ENCODE measurements around the gene THBS2.
A peak's percentile ranks its signal among the peaks of the same experiment; 100 is the strongest.

Gene THBS2

DNA sequence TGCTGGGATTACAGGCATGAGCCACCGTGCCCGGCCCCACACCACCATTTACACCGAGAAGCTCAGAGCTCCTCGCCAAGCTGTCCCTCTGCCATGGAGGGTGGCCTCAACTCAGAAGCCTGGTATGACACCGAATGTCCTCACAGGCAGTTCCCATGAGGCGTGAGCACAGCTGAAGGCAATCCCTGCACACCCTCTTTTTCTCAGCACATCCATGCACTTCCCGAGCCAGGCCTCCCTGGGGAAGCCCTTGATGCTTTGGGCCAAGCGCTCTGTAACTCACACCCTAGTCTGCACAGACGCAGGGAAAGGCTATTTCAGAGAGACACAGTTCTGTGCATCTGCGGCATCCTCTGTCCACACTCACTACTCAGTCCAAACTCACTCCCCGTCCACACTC, 18.4 kb downstream of the THBS2 start:
- TF ChIP-seq, protein P1, sequence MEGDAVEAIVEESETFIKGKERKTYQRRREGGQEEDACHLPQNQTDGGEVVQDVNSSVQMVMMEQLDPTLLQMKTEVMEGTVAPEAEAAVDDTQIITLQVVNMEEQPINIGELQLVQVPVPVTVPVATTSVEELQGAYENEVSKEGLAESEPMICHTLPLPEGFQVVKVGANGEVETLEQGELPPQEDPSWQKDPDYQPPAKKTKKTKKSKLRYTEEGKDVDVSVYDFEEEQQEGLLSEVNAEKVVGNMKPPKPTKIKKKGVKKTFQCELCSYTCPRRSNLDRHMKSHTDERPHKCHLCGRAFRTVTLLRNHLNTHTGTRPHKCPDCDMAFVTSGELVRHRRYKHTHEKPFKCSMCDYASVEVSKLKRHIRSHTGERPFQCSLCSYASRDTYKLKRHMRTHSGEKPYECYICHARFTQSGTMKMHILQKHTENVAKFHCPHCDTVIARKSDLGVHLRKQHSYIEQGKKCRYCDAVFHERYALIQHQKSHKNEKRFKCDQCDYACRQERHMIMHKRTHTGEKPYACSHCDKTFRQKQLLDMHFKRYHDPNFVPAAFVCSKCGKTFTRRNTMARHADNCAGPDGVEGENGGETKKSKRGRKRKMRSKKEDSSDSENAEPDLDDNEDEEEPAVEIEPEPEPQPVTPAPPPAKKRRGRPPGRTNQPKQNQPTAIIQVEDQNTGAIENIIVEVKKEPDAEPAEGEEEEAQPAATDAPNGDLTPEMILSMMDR (IDR thresholded peaks at IDR 0.05; ENCODE audit: unreplicated experiment in 3 of 3): no peak
- Mint-ChIP-seq H3K27ac (no peak overlapping the region), H3K27me3 (ENCODE audit: low read depth) (peaks cover 11% of the 10 kb centered on the region), H3K9me3 (peaks cover 2% of the 10 kb centered on the region), H3K4me3 (no peak overlapping the region), H3K36me3 (ENCODE audit: low read depth) (peaks cover 14% of the 10 kb centered on the region), H3K4me1 (peaks cover 3% of the 10 kb centered on the region)

DNA sequence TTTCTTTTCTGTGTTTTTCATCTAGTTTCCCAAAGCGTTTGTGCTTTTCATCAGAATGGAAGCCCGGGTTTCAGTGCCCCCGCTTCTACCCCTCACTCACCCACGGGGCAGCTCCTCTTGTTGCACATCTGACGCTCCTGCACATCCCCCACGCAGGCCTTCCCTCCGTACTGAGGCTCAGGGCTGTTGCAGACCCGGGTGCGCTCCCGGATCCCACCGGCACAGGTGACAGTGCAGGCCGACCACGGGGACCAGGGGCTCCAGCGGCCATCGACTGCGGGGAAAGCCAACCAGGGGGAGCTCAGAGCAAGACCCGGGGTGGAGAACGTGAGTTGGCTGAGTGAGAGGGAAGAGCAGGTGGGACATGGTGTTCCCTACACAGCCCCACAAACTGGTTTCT, 19.0 kb downstream of the THBS2 start:
- Mint-ChIP-seq H3K4me3 (no peak overlapping the region), H3K4me1 (peaks cover 9% of the 10 kb centered on the region), H3K27me3 (ENCODE audit: low read depth) (peaks cover 11% of the 10 kb centered on the region), H3K9me3 (peaks cover 2% of the 10 kb centered on the region), H3K36me3 (ENCODE audit: low read depth) (peaks cover 14% of the 10 kb centered on the region), H3K27ac (no peak overlapping the region)
- TF ChIP-seq, protein P1 (IDR thresholded peaks at IDR 0.05; ENCODE audit: unreplicated experiment in 3 of 3): no peak

DNA sequence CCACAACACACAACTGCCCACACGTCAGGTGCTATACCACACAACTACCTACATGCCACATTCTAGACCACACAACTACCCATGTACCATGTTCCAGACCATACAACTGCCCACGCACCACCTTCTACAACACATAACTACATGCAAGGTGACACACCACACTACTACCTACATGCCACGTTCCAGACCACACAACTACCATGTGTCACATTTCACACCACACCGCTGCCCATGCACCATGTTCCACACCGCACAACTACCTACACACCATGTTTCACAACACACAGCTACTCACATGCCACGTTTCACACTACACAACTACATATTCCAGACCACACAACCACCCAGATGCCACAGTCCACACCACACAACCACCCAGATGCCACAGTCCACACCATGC, 19.8 kb downstream of the THBS2 start:
- Mint-ChIP-seq H3K9me3 (peaks cover 2% of the 10 kb centered on the region), H3K4me1 (peaks cover 13% of the 10 kb centered on the region), H3K4me3 (no peak overlapping the region), H3K27me3 (ENCODE audit: low read depth) (peaks cover 7% of the 10 kb centered on the region), H3K27ac (peak overlapping the region in 1 of 3 experiments; percentile 23), H3K36me3 (ENCODE audit: low read depth) (peaks cover 14% of the 10 kb centered on the region)
- TF ChIP-seq, protein P1 (IDR thresholded peaks at IDR 0.05; ENCODE audit: unreplicated experiment in 3 of 3): no peak

DNA sequence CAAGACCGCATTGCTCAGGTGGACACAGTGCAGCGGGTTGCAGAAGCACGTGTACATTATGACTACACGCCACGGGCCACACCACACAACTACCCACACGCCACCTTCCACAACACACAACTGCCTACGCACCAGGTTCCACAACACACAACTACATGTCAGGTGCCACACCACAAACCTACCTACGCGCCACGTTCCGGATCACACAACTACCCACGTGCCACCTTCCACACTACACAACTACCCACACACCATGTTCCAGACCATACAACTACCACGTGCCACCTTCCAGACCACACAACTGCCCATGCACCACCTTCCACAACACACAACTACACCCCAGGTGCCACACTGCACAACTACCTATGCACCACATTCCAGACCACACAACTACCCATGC, 20.5 kb downstream of the THBS2 start:
- H3K4me3 Mint-ChIP-seq: no peak overlapping the region
- H3K27ac Mint-ChIP-seq: no peak overlapping the region
- H3K4me1 Mint-ChIP-seq: peaks cover 13% of the 10 kb centered on the region
- H3K9me3 Mint-ChIP-seq: peaks cover 2% of the 10 kb centered on the region
- TF ChIP-seq, protein P1 (IDR thresholded peaks at IDR 0.05; ENCODE audit: unreplicated experiment in 3 of 3): no peak
- H3K27me3 Mint-ChIP-seq (ENCODE audit: low read depth): peaks cover 7% of the 10 kb centered on the region
- H3K36me3 Mint-ChIP-seq (ENCODE audit: low read depth): peaks cover 14% of the 10 kb centered on the region

DNA sequence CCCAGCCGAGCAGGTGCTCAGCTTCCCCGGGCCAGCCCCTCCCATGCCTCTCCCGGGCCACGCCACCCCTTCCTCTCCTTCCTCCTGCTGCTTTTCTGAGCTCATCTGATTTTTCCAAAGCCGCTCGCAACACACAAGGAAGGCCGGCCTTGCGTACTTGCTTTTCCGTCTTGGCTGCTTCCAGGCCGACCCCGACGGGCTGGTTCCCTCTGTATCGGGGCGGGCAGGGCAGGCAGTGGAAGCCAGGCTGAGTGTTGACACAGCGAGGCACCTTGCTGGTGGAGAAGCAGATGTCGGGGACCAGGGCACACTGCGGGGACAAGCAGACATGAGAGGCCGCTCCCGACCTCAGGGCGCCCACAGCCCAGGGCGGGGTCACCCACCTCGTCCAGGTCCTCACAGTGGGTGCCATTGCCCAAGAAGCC, 21.1 kb downstream of the THBS2 start:
- Mint-ChIP-seq H3K36me3 (ENCODE audit: low read depth) (peaks cover 14% of the 10 kb centered on the region), H3K9me3 (peaks cover 2% of the 10 kb centered on the region), H3K4me1 (peaks cover 13% of the 10 kb centered on the region), H3K27me3 (ENCODE audit: low read depth) (peaks cover 7% of the 10 kb centered on the region), H3K4me3 (no peak overlapping the region), H3K27ac (no peak overlapping the region)
- TF ChIP-seq, protein P1 (IDR thresholded peaks at IDR 0.05; ENCODE audit: unreplicated experiment in 3 of 3): no peak

DNA sequence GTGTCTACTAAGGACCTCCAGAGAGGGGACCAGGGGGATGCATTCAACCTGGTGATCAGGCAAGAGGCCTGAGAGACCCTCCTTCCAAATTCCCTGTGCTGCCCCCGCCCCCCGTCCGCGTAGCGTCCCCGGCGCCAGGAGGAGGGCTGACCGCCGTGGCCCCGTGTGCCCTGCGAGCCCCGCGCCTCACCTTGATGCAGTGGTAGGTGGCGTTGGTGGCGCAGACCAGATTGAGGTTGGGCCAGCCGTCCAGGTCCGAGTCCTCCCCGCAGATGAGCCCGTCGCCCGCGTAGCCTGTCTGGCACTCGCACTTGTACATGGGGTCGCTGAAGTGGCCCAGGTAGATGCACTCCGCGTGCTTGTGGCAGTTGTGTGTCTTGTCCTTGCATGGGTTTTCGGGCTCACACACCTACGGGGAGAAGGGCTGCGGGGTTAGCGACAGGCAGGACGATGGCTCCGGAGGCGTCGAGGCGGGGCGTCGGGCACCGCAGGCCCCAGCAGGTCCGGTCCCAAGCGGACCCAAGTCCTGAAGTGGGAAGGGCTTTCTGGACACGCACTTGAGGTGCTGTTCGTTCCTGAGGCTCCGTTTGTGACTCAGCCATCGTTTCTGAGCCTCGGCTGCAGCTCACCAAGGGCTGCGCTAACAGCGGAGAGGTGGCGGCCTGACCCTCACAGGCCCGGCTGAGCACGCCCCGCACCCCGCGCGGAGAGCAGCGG, 21.7 kb downstream of the THBS2 start:
- TF ChIP-seq, protein P1 (IDR thresholded peaks at IDR 0.05; ENCODE audit: unreplicated experiment in 3 of 3): no peak
- Mint-ChIP-seq H3K4me1 (peaks cover 13% of the 10 kb centered on the region), H3K4me3 (no peak overlapping the region), H3K27me3 (ENCODE audit: low read depth) (peaks cover 7% of the 10 kb centered on the region), H3K27ac (no peak overlapping the region), H3K9me3 (peaks cover 2% of the 10 kb centered on the region), H3K36me3 (ENCODE audit: low read depth) (peaks cover 14% of the 10 kb centered on the region)
